Neural cell (in vitro differentiated cells): ENCODE results near the gene IL6R. TPM values are rescaled to one million over a fixed set of nuclear protein-coding genes. Genes with fewer than 3 reads are reported as not detected.

Source experiments
- H2AFZ ChIP-seq: fragments of 200-600, 300-800 bp; sonication (generic), shearing (Covaris generic); 2 replicates; pipeline ENCODE4 v1.6.0; 2014; ENCODE audit warnings: low read depth, mild to moderate bottlenecking, antibody characterized with exemption, low read length, moderate library complexity
- H3F3A ChIP-seq: fragments of 200-600 bp; shearing (Covaris generic); 2 replicates; pipeline ENCODE4 v1.6.1; 2016; ENCODE audit warnings: mild to moderate bottlenecking, moderate library complexity, mixed read lengths, antibody characterized with exemption, low read length; ENCODE audit not compliant: insufficient read depth, poor library complexity, severe bottlenecking
- H3K27ac ChIP-seq: fragments of 200-600, 300-800 bp; sonication (generic), shearing (Covaris generic); 2 replicates; pipeline ENCODE4 v1.5.1; 2014; ENCODE audit warnings: mild to moderate bottlenecking, low read length, moderate library complexity
- H3K27me3 ChIP-seq: fragments of 300-800, 200-600 bp; sonication (generic), shearing (Covaris generic); 2 replicates; pipeline ENCODE4 v1.6.0; 2014; ENCODE audit warnings: mild to moderate bottlenecking, low read depth, low read length, moderate library complexity; ENCODE audit not compliant: insufficient read depth
- H3K36me3 ChIP-seq: fragments of 300-800, 200-600 bp; sonication (generic), shearing (Covaris generic); 2 replicates; pipeline ENCODE4 v1.5.1; 2014; ENCODE audit warnings: mild to moderate bottlenecking, antibody characterized with exemption, low read length, moderate library complexity; ENCODE audit not compliant: insufficient read depth
- H3K4me2 ChIP-seq: fragments of 300-800, 200-600 bp; sonication (generic), shearing (Covaris generic); 2 replicates; pipeline ENCODE4 v1.6.0; 2014; ENCODE audit warnings: mild to moderate bottlenecking, low read length
- H3K4me3 ChIP-seq: fragments of 300-800, 200-600 bp; sonication (generic), shearing (Covaris generic); 2 replicates; pipeline ENCODE4 v1.5.1; 2014; ENCODE audit warnings: mild to moderate bottlenecking, low read length, moderate library complexity
- H3K79me2 ChIP-seq: fragments of 200-600 bp; shearing (Covaris generic); replicated peaks from 2 replicates; pipeline ENCODE4 v1.6.0; 2014; ENCODE audit warnings: mild to moderate bottlenecking, low read length, moderate library complexity; ENCODE audit not compliant: insufficient read depth
- H3K9ac ChIP-seq: fragments of 300-800, 200-600 bp; sonication (generic), shearing (Covaris generic); 2 replicates; pipeline ENCODE4 v1.6.1; 2016; ENCODE audit warnings: mild to moderate bottlenecking, low read length, mixed read lengths
- H3K9me2 ChIP-seq: fragments of 200-600 bp; shearing (Covaris generic); 2 replicates; pipeline ENCODE4 v1.6.1; 2016; ENCODE audit warnings: mild to moderate bottlenecking, low read length, mixed read lengths; ENCODE audit not compliant: insufficient read depth
- H3K9me3 ChIP-seq: fragments of 200-600, 300-800 bp; sonication (generic), shearing (Covaris generic); 2 replicates; pipeline ENCODE4 v1.6.1; 2016; ENCODE audit warnings: mild to moderate bottlenecking, mixed run types, low read length, moderate library complexity, mixed read lengths
- H4K20me1 ChIP-seq: fragments of 200-600 bp; shearing (Covaris generic); 2 replicates; pipeline ENCODE4 v1.6.1; 2016; ENCODE audit warnings: mild to moderate bottlenecking, mixed run types; ENCODE audit not compliant: insufficient read depth
- CTCF ChIP-seq: fragments of 450-650 bp; IDR thresholded peaks from 2 replicates; pipeline ENCODE4 v1.5.1; 2014; ENCODE audit warnings: antibody characterized with exemption, mild to moderate bottlenecking, moderate library complexity; ENCODE audit not compliant: poor library complexity, severe bottlenecking
- EP300 ChIP-seq: fragments of 450-650 bp; conservative IDR thresholded peaks from 2 replicates; pipeline ENCODE4 v1.6.1; 2014; ENCODE audit warnings: antibody characterized with exemption, mild to moderate bottlenecking, moderate library complexity; ENCODE audit not compliant: poor library complexity, severe bottlenecking
- EZH2 ChIP-seq: fragments of 200-600, 300-800 bp; shearing (Covaris generic), sonication (generic); IDR thresholded peaks from 2 replicates; pipeline ENCODE4 v1.6.1; 2014; ENCODE audit warnings: antibody characterized with exemption, low read length, borderline replicate concordance, mild to moderate bottlenecking; ENCODE audit not compliant: insufficient read depth, poor library complexity, severe bottlenecking
- MXI1 ChIP-seq: fragments of 450-650 bp; conservative IDR thresholded peaks from 2 replicates; pipeline ENCODE4 v1.6.1; 2014; ENCODE audit warnings: antibody characterized with exemption, mild to moderate bottlenecking; ENCODE audit not compliant: poor library complexity, severe bottlenecking
- POLR2AphosphoS5 ChIP-seq: IDR thresholded peaks from 2 replicates; pipeline ENCODE4 v1.6.1; 2012
- RAD21 ChIP-seq: fragments of 450-650 bp; conservative IDR thresholded peaks from 2 replicates; pipeline ENCODE4 v1.6.1; 2014; ENCODE audit warnings: antibody characterized with exemption, mild to moderate bottlenecking, moderate library complexity
- REST ChIP-seq: IDR thresholded peaks from 2 replicates; pipeline ENCODE4 v1.6.1; 2012; ENCODE audit warnings: borderline replicate concordance
- SMC3 ChIP-seq: fragments of 450-650 bp; conservative IDR thresholded peaks from 2 replicates; pipeline ENCODE4 v1.6.1; 2014; ENCODE audit warnings: antibody characterized with exemption, mild to moderate bottlenecking, moderate library complexity; ENCODE audit not compliant: poor library complexity
- TAF1 ChIP-seq: IDR thresholded peaks from 2 replicates; pipeline ENCODE4 v1.6.1; 2012; ENCODE audit warnings: low read depth
- polyA plus RNA-seq: library from polyadenylated mRNA; depleted of rRNA; stranded (reverse); fragments of >200 nt; gene quantifications from 2 replicates; pipeline ENCODE4 v1.2.3, GENCODE V29; 2014

Gene IL6R
- polyA plus RNA-seq, 1 donor from 2014 or later: not detected

GRCh38 chr1:154402409-154402921 is 2.7 kb upstream of the IL6R start:
- Histone ChIP-seq H3K36me3 (no peaks in the 10 kb centered on the region), H3K4me3 (no peak overlapping the region), H3F3A (no peaks in the 10 kb centered on the region), H4K20me1 (no peaks in the 10 kb centered on the region), H3K9ac (no peak overlapping the region), H3K27me3 (peaks cover 43% of the 10 kb centered on the region), H3K79me2 (no peaks in the 10 kb centered on the region), H3K4me2 (no peak overlapping the region), H2AFZ (no peak overlapping the region), H3K27ac (no peak overlapping the region), H3K9me3 (no peaks in the 10 kb centered on the region), H3K9me2 (no peaks in the 10 kb centered on the region)
- TF ChIP-seq SMC3: no peak
- no peak for TF ChIP-seq REST
- no peak for TF ChIP-seq EP300
- TF ChIP-seq CTCF: no peak
- no peak for TF ChIP-seq TAF1
- no peak for TF ChIP-seq MXI1
- no peak for TF ChIP-seq EZH2
- TF ChIP-seq RAD21: no peak
- TF ChIP-seq POLR2AphosphoS5: no peak

GRCh38 chr1:154403261-154403943 is 1.7 kb upstream of the IL6R start:
- Histone ChIP-seq H3K27ac (no peak overlapping the region), H3K27me3 (peaks cover 51% of the 10 kb centered on the region), H3K9me2 (no peaks in the 10 kb centered on the region), H3F3A (no peaks in the 10 kb centered on the region), H4K20me1 (no peaks in the 10 kb centered on the region), H3K4me3 (no peak overlapping the region), H3K79me2 (no peaks in the 10 kb centered on the region), H3K9me3 (no peaks in the 10 kb centered on the region), H2AFZ (no peak overlapping the region), H3K9ac (no peak overlapping the region), H3K4me2 (no peak overlapping the region), H3K36me3 (no peaks in the 10 kb centered on the region)
- TF ChIP-seq EZH2 (no peak), CTCF (no peak), POLR2AphosphoS5 (no peak), REST (no peak), SMC3 (no peak), MXI1 (no peak), EP300 (no peak), RAD21 (no peak), TAF1 (no peak)
